Keratinocyte (primary cell): ENCODE measurements around the gene ADGRB3. TPM values are rescaled to one million over a fixed set of nuclear protein-coding genes. Genes with fewer than 3 reads are reported as not detected.
"Not testable (repeated sequence)": the region's sequence is repeated elsewhere in the genome, so short reads cannot be mapped to it uniquely, and the experiment has no call there.

Source experiments
- DNase-seq: peaks from one replicate; pipeline ENCODE4 v3.0.0-alpha.2; 2011; ENCODE audit warnings: low read depth, missing footprints, low spot score
- FAIRE-seq: peaks from 2 replicates; lab custom pipeline; 2011; peaks lifted over from hg19 to GRCh38; lab: Jason Lieb, UNC
- H2AFZ ChIP-seq: 2 replicates; pipeline ENCODE4 v1.6.0; 2012; ENCODE audit warnings: low read length, control low read depth, inconsistent platforms; ENCODE audit not compliant: control insufficient read depth
- H3K27ac ChIP-seq: 2 replicates; pipeline ENCODE4 v1.5.1; 2011; ENCODE audit warnings: low read length; ENCODE audit not compliant: control insufficient read depth, insufficient read depth
- H3K27me3 ChIP-seq: 3 replicates; pipeline ENCODE4 v1.6.0; 2011; ENCODE audit warnings: low read length; ENCODE audit not compliant: control insufficient read depth, insufficient read depth; ENCODE audit errors: extremely low read depth
- H3K36me3 ChIP-seq, 2 experiments: 2 replicates in 1 of 2; 3 replicates in 1 of 2; pipeline ENCODE4 v1.5.1; 2011; ENCODE audit warnings: low read length in 2 of 2, mild to moderate bottlenecking in 1 of 2; ENCODE audit not compliant: control insufficient read depth in 2 of 2, insufficient read depth in 2 of 2; ENCODE audit errors: extremely low read depth in 1 of 2
- H3K4me1 ChIP-seq: 3 replicates; pipeline ENCODE4 v1.5.1; 2011; ENCODE audit warnings: low read length; ENCODE audit not compliant: control insufficient read depth, insufficient read depth; ENCODE audit errors: extremely low read depth
- H3K4me2 ChIP-seq: 3 replicates; pipeline ENCODE4 v1.6.0; 2011; ENCODE audit warnings: low read depth, low read length; ENCODE audit not compliant: control insufficient read depth, insufficient read depth; ENCODE audit errors: extremely low read depth
- H3K4me3 ChIP-seq, 3 experiments: fragments of 200-600 bp in 1 of 3; sonication (generic) in 1 of 3; 2 replicates in 2 of 3; 3 replicates in 1 of 3; pipeline ENCODE4 v1.5.1; 2011 to 2016; ENCODE audit warnings: low read length in 3 of 3, mild to moderate bottlenecking in 3 of 3, control low read depth in 2 of 3, inconsistent platforms in 1 of 3, low read depth in 1 of 3, mixed read lengths in 1 of 3, mixed run types in 1 of 3, moderate library complexity in 1 of 3; ENCODE audit not compliant: control insufficient read depth in 2 of 3, insufficient read depth in 2 of 3; ENCODE audit errors: extremely low read depth in 1 of 3
- H3K79me2 ChIP-seq: 2 replicates; pipeline ENCODE4 v1.6.0; 2012; ENCODE audit warnings: low read length; ENCODE audit not compliant: control insufficient read depth, insufficient read depth
- H3K9ac ChIP-seq: 3 replicates; pipeline ENCODE4 v1.6.0; 2011; ENCODE audit warnings: low read length; ENCODE audit not compliant: control insufficient read depth, insufficient read depth; ENCODE audit errors: extremely low read depth
- H3K9me1 ChIP-seq: 3 replicates; pipeline ENCODE4 v1.6.0; 2011; ENCODE audit warnings: low read length; ENCODE audit not compliant: control insufficient read depth, insufficient read depth; ENCODE audit errors: extremely low read depth
- H3K9me3 ChIP-seq: 2 replicates; pipeline ENCODE4 v1.5.1; 2012; ENCODE audit warnings: low read depth, low read length; ENCODE audit not compliant: control insufficient read depth
- H4K20me1 ChIP-seq: 3 replicates; pipeline ENCODE4 v1.6.0; 2011; ENCODE audit warnings: low read length; ENCODE audit not compliant: control insufficient read depth, insufficient read depth; ENCODE audit errors: extremely low read depth
- CTCF ChIP-seq, 3 experiments: IDR thresholded peaks in 1 of 3; conservative IDR thresholded peaks in 1 of 3; optimal IDR thresholded peaks in 1 of 3; 2 replicates in 2 of 3; 3 replicates in 1 of 3; pipeline versions ENCODE3 to v1.5.1; 2011; ENCODE audit warnings: low read length in 3 of 3, mild to moderate bottlenecking in 3 of 3, moderate library complexity in 2 of 3, control low read depth in 1 of 3, inconsistent platforms in 1 of 3; ENCODE audit not compliant: insufficient read depth in 2 of 3; ENCODE audit errors: extremely low read depth in 1 of 3
- EZH2 ChIP-seq: IDR thresholded peaks from one replicate; pipeline ENCODE4 v1.6.1; 2012; ENCODE audit warnings: inconsistent platforms, mild to moderate bottlenecking, low read length, moderate library complexity
- dilution Hi-C: fragments of 300-500 bp; cut with MboI; formaldehyde crosslinking; loops from one replicate; pipeline ENCODE4 v1.7.0; 2020; ENCODE audit warnings: low sequenced_read_pairs; ENCODE audit not compliant: extremely low pct_ligation_motif_present
- polyA plus RNA-seq, 5 experiments: library from polyadenylated mRNA; depleted of rRNA in 3 of 5; stranded (reverse) in 3 of 5; stranded (forward) in 1 of 5; unstranded in 1 of 5; fragments of >200 nt; gene quantifications; 1 replicate in 1 of 5; 2 replicates in 3 of 5; 3 replicates in 1 of 5; pipeline versions ENCODE4 v1.2.1 to v1.2.3, GENCODE V29; 2011 to 2012; ENCODE audit warnings: missing spikeins in 2 of 5, low read depth in 1 of 5, low replicate concordance in 1 of 5

ADGRB3 gene
- polyA plus RNA-seq, 1 donor (not counting 4 experiments of a cell fraction or from before 2014, with no cell fraction given): not detected

- H3K27me3 ChIP-seq: no peaks in the 10 kb centered on the region
- H3K9ac ChIP-seq: no peak overlapping the region
- H2AFZ ChIP-seq: no peak overlapping the region
- H3K4me1 ChIP-seq: no peaks in the 10 kb centered on the region
- H4K20me1 ChIP-seq: no peaks in the 10 kb centered on the region
- H3K4me3 ChIP-seq: no peak overlapping the region
- H3K9me1 ChIP-seq: no peaks in the 10 kb centered on the region
- no peaks in the 10 kb centered on the region for H3K36me3 ChIP-seq
- dilution Hi-C loops: no loop called here
- DNase-seq: no peak
- no peak overlapping the region for H3K4me2 ChIP-seq
- no peak overlapping the region for H3K27ac ChIP-seq
- TF ChIP-seq CTCF (optimal IDR thresholded peaks at IDR 0.05 in 1 of 3, IDR thresholded peaks at IDR 0.05 in 1 of 3, conservative IDR thresholded peaks at IDR 0.05 in 1 of 3; ENCODE audit: extremely low read depth in 1 of 3, insufficient read depth in 2 of 3, low read length in 3 of 3): no peak
- no peak for TF ChIP-seq EZH2
- H3K79me2 ChIP-seq: no peaks in the 10 kb centered on the region
- no peaks in the 10 kb centered on the region for H3K9me3 ChIP-seq
- FAIRE-seq: no peak
Observed at GRCh38 chr6:69286331-69286730, 651.2 kb downstream of the ADGRB3 start.

- dilution Hi-C loops, H3K4me2 ChIP-seq, H2AFZ ChIP-seq, H3K9me3 ChIP-seq, H3K36me3 ChIP-seq, H3K27ac ChIP-seq, H4K20me1 ChIP-seq, H3K79me2 ChIP-seq, H3K9me1 ChIP-seq, FAIRE-seq, H3K4me1 ChIP-seq, H3K9ac ChIP-seq, H3K27me3 ChIP-seq, DNase-seq, H3K4me3 ChIP-seq: not testable (repeated sequence)
Observed at GRCh38 chr6:69288198-69288597, 653.1 kb downstream of the ADGRB3 start.
